ENCODE results near the gene DNASE2. TPM values are rescaled to one million over a fixed set of nuclear protein-coding genes. Genes with fewer than 3 reads are reported as not detected.

DNASE2 gene
- total RNA-seq, 1 experiment from 2014 or later: 38.4 TPM

- H3K27ac Mint-ChIP-seq (ENCODE audit: unreplicated experiment): no peak overlapping the region
- peak; percentile 87 for DNase-seq
- peaks cover 3% of the 10 kb centered on the region for H3K9me3 Mint-ChIP-seq (ENCODE audit: low read depth, unreplicated experiment)
- CTCF ChIA-PET: interaction anchor here (0.5 to 2.0 kb wide), 6 partner anchors 12 to 272 kb away, joined by 3 to 9 read pairs (median 5); partner anchors contain the start of gene SYCE2
- peaks cover 15% of the 10 kb centered on the region for H3K27me3 Mint-ChIP-seq (ENCODE audit: unreplicated experiment)
- peak; percentile 33 for TF ChIP-seq CTCF (IDR thresholded peaks at IDR 0.05; ENCODE audit: unreplicated experiment)
- H3K4me3 Mint-ChIP-seq (ENCODE audit: low read depth, unreplicated experiment): peak overlapping the region; percentile 76
- peaks cover 7% of the 10 kb centered on the region for H3K4me1 Mint-ChIP-seq (ENCODE audit: low read depth, unreplicated experiment)
- intact Hi-C loops (cut with micrococcal nuclease; ENCODE audit: unreplicated experiment): no loop called here
- H3K36me3 Mint-ChIP-seq (ENCODE audit: insufficient read depth, unreplicated experiment): peaks cover 27% of the 10 kb centered on the region
- no TSS peak for BruUV-seq (replicated peaks)
Measured at GRCh38 chr19:12884926-12885748, 3.9 kb upstream of the DNASE2 start.

- intact Hi-C loops (cut with micrococcal nuclease; ENCODE audit: unreplicated experiment): no loop called here
- H3K36me3 Mint-ChIP-seq (ENCODE audit: insufficient read depth, unreplicated experiment): peaks cover 30% of the 10 kb centered on the region
- peaks cover 3% of the 10 kb centered on the region for H3K9me3 Mint-ChIP-seq (ENCODE audit: low read depth, unreplicated experiment)
- peaks cover 15% of the 10 kb centered on the region for H3K27me3 Mint-ChIP-seq (ENCODE audit: unreplicated experiment)
- CTCF ChIA-PET: interaction anchor here (0.5 to 2.0 kb wide), 4 partner anchors 11 to 273 kb away, joined by 3 to 9 read pairs (median 6); partner anchors contain the start of gene SYCE2
- peaks cover 7% of the 10 kb centered on the region for H3K4me1 Mint-ChIP-seq (ENCODE audit: low read depth, unreplicated experiment)
- H3K4me3 Mint-ChIP-seq (ENCODE audit: low read depth, unreplicated experiment): no peak overlapping the region
- no peak for DNase-seq
- no peak for TF ChIP-seq CTCF (IDR thresholded peaks at IDR 0.05; ENCODE audit: unreplicated experiment)
- no TSS peak for BruUV-seq (replicated peaks)
- no peak overlapping the region for H3K27ac Mint-ChIP-seq (ENCODE audit: unreplicated experiment)
Measured at GRCh38 chr19:12884627-12884925, 3.3 kb upstream of the DNASE2 start.

- no TSS peak for BruUV-seq (replicated peaks)
- Mint-ChIP-seq H3K9me3 (ENCODE audit: low read depth, unreplicated experiment) (peaks cover 3% of the 10 kb centered on the region), H3K4me1 (ENCODE audit: low read depth, unreplicated experiment) (peaks cover 7% of the 10 kb centered on the region), H3K4me3 (ENCODE audit: low read depth, unreplicated experiment) (no peak overlapping the region), H3K27ac (ENCODE audit: unreplicated experiment) (no peak overlapping the region), H3K27me3 (ENCODE audit: unreplicated experiment) (peaks cover 15% of the 10 kb centered on the region), H3K36me3 (ENCODE audit: insufficient read depth, unreplicated experiment) (peaks cover 30% of the 10 kb centered on the region)
- no peak for DNase-seq
- TF ChIP-seq CTCF (IDR thresholded peaks at IDR 0.05; ENCODE audit: unreplicated experiment): no peak
- intact Hi-C loops (cut with micrococcal nuclease; ENCODE audit: unreplicated experiment): no loop called here
- CTCF ChIA-PET: interaction anchor here (2.0 kb wide), 1 partner anchor 11 kb away, joined by 9 read pairs; no protein-coding TSS in a partner anchor
Measured at GRCh38 chr19:12884202-12884601, 3.0 kb upstream of the DNASE2 start.

GRCh38 chr19:12882589-12882988, 1.3 kb upstream of the DNASE2 start:
- no TSS peak for BruUV-seq (replicated peaks)
- intact Hi-C loops (cut with micrococcal nuclease; ENCODE audit: unreplicated experiment): no loop called here
- Mint-ChIP-seq H3K27me3 (ENCODE audit: unreplicated experiment) (peaks cover 15% of the 10 kb centered on the region), H3K4me1 (ENCODE audit: low read depth, unreplicated experiment) (peaks cover 7% of the 10 kb centered on the region), H3K27ac (ENCODE audit: unreplicated experiment) (peak overlapping the region; percentile 74), H3K9me3 (ENCODE audit: low read depth, unreplicated experiment) (peaks cover 3% of the 10 kb centered on the region), H3K36me3 (ENCODE audit: insufficient read depth, unreplicated experiment) (peaks cover 39% of the 10 kb centered on the region), H3K4me3 (ENCODE audit: low read depth, unreplicated experiment) (peak overlapping the region; percentile 73)
- no peak for TF ChIP-seq CTCF (IDR thresholded peaks at IDR 0.05; ENCODE audit: unreplicated experiment)
- CTCF ChIA-PET: no interaction called here
- no peak for DNase-seq
